H1 (cell line): ENCODE results near the gene SH3PXD2A. TPM values are rescaled to one million over a fixed set of nuclear protein-coding genes. Genes with fewer than 3 reads are reported as not detected.

Experiments
- CTCF ChIA-PET: fragments of 300-600 bp; sonication (Branson Sonifier 250); formaldehyde crosslinking; loops from one replicate; lab custom pipeline; 2021; ENCODE audit not compliant: partially characterized antibody; lab: Charles Lee
- POLR2A ChIA-PET: fragments of 300-600 bp; sonication (Branson Sonifier 250); formaldehyde crosslinking; loops from one replicate; lab custom pipeline; 2021; ENCODE audit warnings: inconsistent platforms; ENCODE audit not compliant: partially characterized antibody; lab: Charles Lee
- DNase-seq, 2 experiments: peaks; one replicate each; pipeline versions ENCODE4 v3.0.0 to v3.0.0-alpha.2; 2010 to 2022; ENCODE audit warnings: low spot score in 2 of 2, low read depth in 1 of 2, mixed read lengths in 1 of 2
- FAIRE-seq: peaks from 2 replicates; lab custom pipeline; 2011; peaks lifted over from hg19 to GRCh38; lab: Jason Lieb, UNC
- H2AFZ ChIP-seq: 2 replicates; pipeline ENCODE4 v1.8.1; 2012; ENCODE audit warnings: low read length, inconsistent platforms
- H2AK5ac ChIP-seq: 2 replicates; pipeline ENCODE4 v1.6.1; 2013; ENCODE audit warnings: low read depth, low read length
- H2BK120ac ChIP-seq: replicated peaks from 2 replicates; pipeline ENCODE3; 2013; ENCODE audit warnings: low read depth, low read length, inconsistent platforms
- H2BK12ac ChIP-seq: 2 replicates; pipeline ENCODE4 v1.6.1; 2013; ENCODE audit warnings: low read depth, low read length
- H2BK15ac ChIP-seq: 2 replicates; pipeline ENCODE4 v1.6.1; 2013; ENCODE audit warnings: low read length
- H2BK20ac ChIP-seq: 2 replicates; pipeline ENCODE4 v1.6.1; 2013; ENCODE audit warnings: low read length
- H2BK5ac ChIP-seq: 2 replicates; pipeline ENCODE4 v1.6.1; 2013; ENCODE audit warnings: low read depth, low read length
- H3K14ac ChIP-seq: 2 replicates; pipeline ENCODE4 v1.6.1; 2013; ENCODE audit warnings: inconsistent platforms; ENCODE audit not compliant: insufficient read length
- H3K18ac ChIP-seq: 2 replicates; pipeline ENCODE4 v1.6.1; 2013; ENCODE audit warnings: low read length; ENCODE audit errors: extremely low read depth
- H3K23ac ChIP-seq: 2 replicates; pipeline ENCODE4 v1.6.1; 2013; ENCODE audit warnings: inconsistent platforms; ENCODE audit not compliant: insufficient read length
- H3K23me2 ChIP-seq: 2 replicates; pipeline ENCODE4 v1.6.1; 2013; ENCODE audit warnings: low read depth, low read length
- H3K27ac ChIP-seq: 2 replicates; pipeline ENCODE4 v1.6.1; 2011; ENCODE audit warnings: low read depth, low read length, inconsistent platforms
- H3K27me3 ChIP-seq, 4 experiments: replicated peaks in 1 of 4; 1 replicate in 1 of 4; 2 replicates in 3 of 4; pipeline versions ENCODE4 v1.6.1 to v1.8.1; 2011 to 2013; ENCODE audit warnings: low read length in 3 of 4, mild to moderate bottlenecking in 3 of 4, inconsistent platforms in 2 of 4, mixed read lengths in 2 of 4, moderate library complexity in 1 of 4; ENCODE audit not compliant: control insufficient read depth in 3 of 4, insufficient read depth in 3 of 4; ENCODE audit errors: extremely low read depth in 1 of 4
- H3K36me3 ChIP-seq, 4 experiments: 2 replicates each; pipeline versions ENCODE4 v1.6.1 to v1.8.1; 2011 to 2013; ENCODE audit warnings: mild to moderate bottlenecking in 4 of 4, low read length in 3 of 4, moderate library complexity in 2 of 4, control low read depth in 1 of 4, inconsistent platforms in 1 of 4; ENCODE audit not compliant: insufficient read depth in 4 of 4, control insufficient read depth in 2 of 4
- H3K4ac ChIP-seq: replicated peaks from 2 replicates; pipeline ENCODE3; 2013; ENCODE audit warnings: low read length, low read depth, mixed read lengths, inconsistent platforms; ENCODE audit not compliant: insufficient read length
- H3K4me1 ChIP-seq, 4 experiments: replicated peaks in 1 of 4; 1 replicate in 1 of 4; 2 replicates in 3 of 4; pipeline versions ENCODE4 v1.6.1 to v1.8.1; 2011 to 2013; ENCODE audit warnings: low read length in 3 of 4, inconsistent platforms in 2 of 4, mixed read lengths in 1 of 4; ENCODE audit not compliant: insufficient read depth in 4 of 4, control insufficient read depth in 3 of 4
- H3K4me2 ChIP-seq, 2 experiments: 2 replicates each; pipeline versions ENCODE4 v1.6.1 to v1.8.1; 2011 to 2013; ENCODE audit warnings: low read depth in 2 of 2, low read length in 2 of 2, control low read depth in 1 of 2, inconsistent platforms in 1 of 2, mild to moderate bottlenecking in 1 of 2; ENCODE audit not compliant: insufficient read depth in 1 of 2
- H3K4me3 ChIP-seq, 4 experiments: fragments of 200-600, 300-600 bp in 1 of 4; sonication (generic), shearing (Covaris generic), sonication (Bioruptor Twin) in 1 of 4; 2 replicates each; pipeline versions ENCODE4 v1.5.1 to v1.8.1; 2011 to 2016; ENCODE audit warnings: low read length in 4 of 4, low read depth in 3 of 4, control low read depth in 2 of 4, inconsistent platforms in 2 of 4, mild to moderate bottlenecking in 2 of 4, mixed read lengths in 1 of 4, moderate library complexity in 1 of 4; ENCODE audit not compliant: insufficient read depth in 2 of 4; ENCODE audit errors: extremely low read depth in 1 of 4
- H3K56ac ChIP-seq: replicated peaks from 2 replicates; pipeline ENCODE3; 2013; ENCODE audit warnings: low read depth, mild to moderate bottlenecking, mixed read lengths, low read length, inconsistent platforms; ENCODE audit not compliant: insufficient read length
- H3K79me1 ChIP-seq: 2 replicates; pipeline ENCODE4 v1.6.1; 2013; ENCODE audit warnings: low read depth, low read length, control low read depth
- H3K79me2 ChIP-seq, 2 experiments: 2 replicates each; pipeline versions ENCODE4 v1.6.1 to v1.8.1; 2012 to 2013; ENCODE audit warnings: low read length in 2 of 2, mild to moderate bottlenecking in 2 of 2, inconsistent platforms in 1 of 2; ENCODE audit not compliant: insufficient read depth in 2 of 2, control insufficient read depth in 1 of 2
- H3K9ac ChIP-seq, 4 experiments: replicated peaks in 1 of 4; 1 replicate in 1 of 4; 2 replicates in 3 of 4; pipeline versions ENCODE4 v1.6.1 to v1.8.1; 2011 to 2013; ENCODE audit warnings: low read depth in 3 of 4, low read length in 3 of 4, control low read depth in 2 of 4, mild to moderate bottlenecking in 2 of 4, moderate library complexity in 2 of 4, inconsistent platforms in 1 of 4; ENCODE audit errors: extremely low read depth in 1 of 4
- H3K9me3 ChIP-seq, 2 experiments: 2 replicates each; pipeline versions ENCODE4 v1.6.1 to v1.8.1; 2012 to 2013; ENCODE audit warnings: mild to moderate bottlenecking in 2 of 2, moderate library complexity in 2 of 2, control low read depth in 1 of 2, inconsistent platforms in 1 of 2, low read depth in 1 of 2, low read length in 1 of 2, mixed read lengths in 1 of 2; ENCODE audit not compliant: insufficient read depth in 2 of 2
- H4K20me1 ChIP-seq, 2 experiments: replicated peaks in 1 of 2; 2 replicates each; pipeline versions ENCODE3 to v1.8.1; 2011 to 2013; ENCODE audit warnings: inconsistent platforms in 2 of 2, low read length in 2 of 2, mild to moderate bottlenecking in 1 of 2; ENCODE audit not compliant: insufficient read depth in 2 of 2, control insufficient read depth in 1 of 2
- H4K5ac ChIP-seq: 2 replicates; pipeline ENCODE4 v1.6.1; 2013; ENCODE audit warnings: low read length, low read depth, mixed read lengths, inconsistent platforms; ENCODE audit not compliant: insufficient read length
- H4K8ac ChIP-seq: 2 replicates; pipeline ENCODE4 v1.8.0; 2013; ENCODE audit warnings: mild to moderate bottlenecking, moderate library complexity, low read length, inconsistent platforms; ENCODE audit not compliant: insufficient read depth; ENCODE audit errors: extremely low read depth
- H4K91ac ChIP-seq: replicated peaks from 2 replicates; pipeline ENCODE3; 2013; ENCODE audit warnings: low read length, mixed read lengths, inconsistent platforms; ENCODE audit not compliant: insufficient read length
- CREB1 ChIP-seq: IDR thresholded peaks from 2 replicates; pipeline ENCODE4 v1.6.1; 2012; ENCODE audit warnings: inconsistent platforms
- CTCF ChIP-seq, 3 experiments: IDR thresholded peaks; 1 replicate in 2 of 3; 2 replicates in 1 of 3; pipeline versions ENCODE4 v1.5.1 to v1.6.1; 2011; ENCODE audit warnings: low read length in 3 of 3, mild to moderate bottlenecking in 3 of 3, inconsistent platforms in 2 of 3, low read depth in 1 of 3, moderate library complexity in 1 of 3; ENCODE audit not compliant: insufficient read depth in 1 of 3; ENCODE audit errors: control extremely low read depth in 1 of 3
- EGR1 ChIP-seq: IDR thresholded peaks from 2 replicates; pipeline ENCODE4 v1.6.1; 2011; ENCODE audit warnings: low read depth, low read length, borderline replicate concordance
- EP300 ChIP-seq, 2 experiments: IDR thresholded peaks; 1 replicate in 1 of 2; 2 replicates in 1 of 2; pipeline ENCODE4 v1.6.1; 2011 to 2012; ENCODE audit warnings: low read depth in 2 of 2, low read length in 2 of 2, mild to moderate bottlenecking in 2 of 2, borderline replicate concordance in 1 of 2, inconsistent platforms in 1 of 2, moderate library complexity in 1 of 2
- GABPA ChIP-seq: IDR thresholded peaks from 2 replicates; pipeline ENCODE4 v1.6.1; 2011; ENCODE audit warnings: mild to moderate bottlenecking, low read length, moderate library complexity, borderline replicate concordance; ENCODE audit not compliant: insufficient read depth
- SAP30 ChIP-seq: fragments of 300-600 bp; sonication (generic); IDR thresholded peaks from 2 replicates; pipeline ENCODE4 v1.7.1; 2012; ENCODE audit warnings: low read length, moderate library complexity, mild to moderate bottlenecking, inconsistent platforms; ENCODE audit not compliant: insufficient read depth, insufficient replicate concordance
- SIX5 ChIP-seq: IDR thresholded peaks from 2 replicates; pipeline ENCODE4 v1.6.1; 2011; ENCODE audit warnings: mild to moderate bottlenecking, low read depth, low read length
- SUZ12 ChIP-seq: fragments of 200-600 bp; sonication (generic); IDR thresholded peaks from 2 replicates; pipeline ENCODE4 v1.6.1; 2012; ENCODE audit warnings: mild to moderate bottlenecking, inconsistent platforms, low read length, moderate library complexity, mixed read lengths
- WGBS, 2 experiments: shearing (Covaris generic) in 1 of 2; methylation state at CpG; one replicate each; pipeline versions ENCODE4 v1.1.6 to v1.1.7; 2013 to 2015; ENCODE audit warnings: low lambda C conversion rate in 2 of 2, mixed read lengths in 2 of 2, inconsistent platforms in 1 of 2, low coverage in 1 of 2, missing lambda C conversion rate in 1 of 2; ENCODE audit not compliant: insufficient replicate concordance in 2 of 2, insufficient coverage in 1 of 2, insufficient read length in 1 of 2; ENCODE audit errors: extremely low coverage in 1 of 2, missing lambda C conversion rate in 1 of 2; 5-methylcytosine and 5-hydroxymethylcytosine counted together
- polyA plus RNA-seq, 7 experiments: library from polyadenylated mRNA; depleted of rRNA in 3 of 7; stranded (reverse) in 5 of 7; unstranded in 2 of 7; fragments of >200 nt in 5 of 7; fragments of 200-250 nt in 2 of 7; gene quantifications; 1 replicate in 5 of 7; 2 replicates in 1 of 7; 4 replicates in 1 of 7; pipeline versions ENCODE4 v1.2.1 to v1.2.3, GENCODE V29; 2011 to 2013; ENCODE audit warnings: missing spikeins in 2 of 7, mixed read lengths in 2 of 7
- total RNA-seq: library from RNA; stranded (reverse); fragmentation: NEBNext Ultra II Directional; extraction: Animal tissue kit (Norgen Biotek cat#: 25700); gene quantifications from 2 replicates; pipeline ENCODE4 v1.2.1, GENCODE V29; 2021

SH3PXD2A gene
- total and polyA plus RNA-seq, 2 of the 8 experiments (the other 6 are each of a cell fraction or from before 2014, with no cell fraction given): 5.4 to 16.3 TPM

- TF ChIP-seq CREB1: no peak
- no peak for TF ChIP-seq EGR1
- TF ChIP-seq CTCF (IDR thresholded peaks at IDR 0.05; ENCODE audit: control extremely low read depth in 1 of 3, insufficient read depth in 1 of 3, low read depth in 1 of 3, low read length in 3 of 3): no peak
- TF ChIP-seq EP300 (IDR thresholded peaks at IDR 0.05; ENCODE audit: borderline replicate concordance in 1 of 2, low read depth in 2 of 2, low read length in 2 of 2): no peak
- no peak for TF ChIP-seq GABPA
- no peak for TF ChIP-seq SIX5
- no peak for TF ChIP-seq SUZ12
- no peak for TF ChIP-seq SAP30
- no peak overlapping the region for H3K4me2 ChIP-seq
Measured at GRCh38 chr10:103569896-103570295, 285.5 kb downstream of the SH3PXD2A start.

More at GRCh38 chr10:103569896-103570295, 285.5 kb downstream of the SH3PXD2A start:
- Histone ChIP-seq H3K23ac (no peak overlapping the region), H2AFZ (no peak overlapping the region), H3K4me3 (no peak overlapping the region), H2BK15ac (no peak overlapping the region), H4K8ac (no peak overlapping the region), H2BK12ac (no peak overlapping the region), H3K4me1 (no peaks in the 10 kb centered on the region; a peak in 1 of 7 replicates), H3K36me3 (no peaks in the 10 kb centered on the region), H3K27ac (no peak overlapping the region), H3K27me3 (no peaks in the 10 kb centered on the region), H3K9ac (no peak overlapping the region), H3K4ac (no peak overlapping the region), H3K18ac (no peak overlapping the region), H3K79me2 (no peaks in the 10 kb centered on the region), H3K9me3 (no peaks in the 10 kb centered on the region), H2AK5ac (no peak overlapping the region), H3K14ac (no peak overlapping the region), H3K23me2 (no peaks in the 10 kb centered on the region), H2BK20ac (no peak overlapping the region), H4K5ac (no peak overlapping the region), H2BK5ac (no peak overlapping the region), H4K20me1 (no peaks in the 10 kb centered on the region), H2BK120ac (no peak overlapping the region), H4K91ac (no peak overlapping the region), H3K56ac (no peak overlapping the region), H3K79me1 (no peaks in the 10 kb centered on the region)
- no peak for DNase-seq
- ChIA-PET POLR2A (no interaction called here), CTCF (interaction anchor here (1.0 to 8.0 kb wide), 5 partner anchors 8 to 84 kb away, joined by 3 to 134 read pairs (median 6); no protein-coding TSS in a partner anchor)
- 86% methylated on average over 5 of the region's 5 CpGs; no CpG with 5 or more reads in 1 of the 2 experiments for WGBS, 2 experiments
- FAIRE-seq: no peak
